ENCODE measurements around the gene C2orf76.

C2orf76 gene

DNA sequence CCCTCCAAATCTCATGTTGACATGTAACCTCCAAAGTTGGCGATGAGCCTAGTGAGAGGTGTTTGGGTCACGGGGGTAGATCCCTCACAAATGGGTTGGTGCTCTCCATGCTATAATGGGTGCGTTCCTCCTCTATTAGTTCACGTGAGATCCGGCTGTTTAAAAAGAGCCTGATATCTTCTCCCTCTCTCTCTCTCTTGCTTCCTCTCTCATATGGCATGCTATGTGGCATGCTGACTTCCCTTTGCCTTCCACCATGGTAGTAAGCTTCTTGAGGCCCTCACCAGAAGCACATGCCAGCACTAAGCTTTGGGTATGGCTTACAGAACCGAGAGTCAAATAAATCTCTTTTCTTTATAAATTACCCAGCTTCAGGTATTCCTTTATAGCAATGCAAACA, 39.2 kb downstream of the C2orf76 start:
- H3K4me3 ChIP-seq (ENCODE audit: control insufficient read depth, low read depth, low read length) = no peak overlapping the region
- TF ChIP-seq, protein P1, sequence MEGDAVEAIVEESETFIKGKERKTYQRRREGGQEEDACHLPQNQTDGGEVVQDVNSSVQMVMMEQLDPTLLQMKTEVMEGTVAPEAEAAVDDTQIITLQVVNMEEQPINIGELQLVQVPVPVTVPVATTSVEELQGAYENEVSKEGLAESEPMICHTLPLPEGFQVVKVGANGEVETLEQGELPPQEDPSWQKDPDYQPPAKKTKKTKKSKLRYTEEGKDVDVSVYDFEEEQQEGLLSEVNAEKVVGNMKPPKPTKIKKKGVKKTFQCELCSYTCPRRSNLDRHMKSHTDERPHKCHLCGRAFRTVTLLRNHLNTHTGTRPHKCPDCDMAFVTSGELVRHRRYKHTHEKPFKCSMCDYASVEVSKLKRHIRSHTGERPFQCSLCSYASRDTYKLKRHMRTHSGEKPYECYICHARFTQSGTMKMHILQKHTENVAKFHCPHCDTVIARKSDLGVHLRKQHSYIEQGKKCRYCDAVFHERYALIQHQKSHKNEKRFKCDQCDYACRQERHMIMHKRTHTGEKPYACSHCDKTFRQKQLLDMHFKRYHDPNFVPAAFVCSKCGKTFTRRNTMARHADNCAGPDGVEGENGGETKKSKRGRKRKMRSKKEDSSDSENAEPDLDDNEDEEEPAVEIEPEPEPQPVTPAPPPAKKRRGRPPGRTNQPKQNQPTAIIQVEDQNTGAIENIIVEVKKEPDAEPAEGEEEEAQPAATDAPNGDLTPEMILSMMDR (conservative IDR thresholded peaks at IDR 0.05; ENCODE audit: control insufficient read depth, insufficient read depth, low read depth, low read length) = no peak
- DNase-seq (ENCODE audit: low read depth) = no peak

DNA sequence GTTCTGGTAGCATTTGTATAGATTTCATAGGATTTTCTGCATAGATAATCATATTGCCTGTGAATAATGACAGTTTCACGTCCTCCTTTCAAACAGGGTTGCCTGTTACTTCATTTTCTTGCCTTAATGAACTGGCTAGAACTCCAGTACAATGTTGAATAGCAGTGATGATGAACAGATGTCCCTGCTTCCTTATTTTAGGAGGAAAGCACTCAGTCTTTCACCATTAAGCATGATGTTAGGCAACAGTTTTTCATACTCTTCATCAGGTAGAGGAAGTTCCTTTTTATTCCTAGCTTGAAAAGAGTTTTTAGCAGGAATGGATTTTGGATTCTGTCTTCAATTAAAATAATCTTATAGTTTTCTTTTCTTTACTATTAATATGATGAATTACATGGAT, 39.7 kb downstream of the C2orf76 start:
- DNase-seq (ENCODE audit: low read depth) = no peak
- TF ChIP-seq, protein P1 (conservative IDR thresholded peaks at IDR 0.05; ENCODE audit: control insufficient read depth, insufficient read depth, low read depth, low read length) = no peak

DNA sequence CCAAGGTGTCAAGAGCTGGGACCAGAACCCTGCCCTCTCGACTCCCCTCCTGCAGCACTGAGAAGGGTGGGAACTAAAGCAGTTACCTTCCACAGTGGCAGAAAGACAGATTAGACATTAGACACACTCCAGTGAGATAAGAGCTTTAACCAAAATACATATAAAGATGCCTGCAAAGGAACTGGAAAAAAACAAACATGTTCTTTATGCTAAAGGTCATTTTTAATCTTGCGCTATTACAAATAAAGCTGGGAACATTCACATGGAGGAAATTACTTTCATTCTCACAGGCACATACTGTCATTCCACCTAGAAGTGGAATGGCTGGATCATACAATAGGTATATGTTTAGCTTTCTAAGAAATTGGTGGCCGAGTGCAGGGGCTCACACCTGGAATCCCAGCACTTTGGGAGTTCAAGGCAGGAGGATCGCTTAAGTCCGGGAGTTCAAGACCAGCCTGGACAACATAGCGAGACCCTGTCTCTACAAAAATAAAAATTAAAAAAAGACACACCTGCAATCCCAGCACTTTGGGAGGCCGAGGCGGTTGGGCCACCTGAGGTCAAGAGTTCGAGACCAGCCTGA, 41.9 kb downstream of the C2orf76 start:
- no peak for DNase-seq (ENCODE audit: low read depth)
- no peak overlapping the region for H3K4me3 ChIP-seq (ENCODE audit: control insufficient read depth, low read depth, low read length)
- TF ChIP-seq, protein P1 (conservative IDR thresholded peaks at IDR 0.05; ENCODE audit: control insufficient read depth, insufficient read depth, low read depth, low read length) = no peak

More for the DNA sequence above, 39.7 kb downstream of the C2orf76 start:
- H3K4me3 ChIP-seq (ENCODE audit: control insufficient read depth, low read depth, low read length) = no peak overlapping the region

DNA sequence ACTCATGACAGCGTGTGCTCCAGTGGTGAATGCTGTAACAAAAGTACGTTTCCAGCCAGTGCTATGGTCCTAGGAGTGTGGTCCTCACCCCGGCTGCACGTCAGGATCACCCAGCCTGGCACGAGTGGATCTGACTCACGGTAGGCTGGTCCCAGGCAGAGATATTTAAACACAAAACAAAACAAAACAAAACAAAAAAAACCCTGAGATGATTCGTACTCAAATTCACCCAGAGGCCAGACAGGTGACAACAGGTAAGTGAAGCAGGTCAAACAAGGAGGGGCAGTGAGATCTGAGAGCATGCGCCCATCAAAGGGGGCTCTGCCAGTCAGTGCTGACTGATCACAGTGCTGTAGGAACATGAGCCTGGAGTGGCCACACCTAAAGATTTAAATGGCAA, 43.2 kb downstream of the C2orf76 start:
- DNase-seq (ENCODE audit: low read depth) = no peak
- TF ChIP-seq, protein P1 (conservative IDR thresholded peaks at IDR 0.05; ENCODE audit: control insufficient read depth, insufficient read depth, low read depth, low read length) = no peak
- H3K4me3 ChIP-seq (ENCODE audit: control insufficient read depth, low read depth, low read length) = no peak overlapping the region

DNA sequence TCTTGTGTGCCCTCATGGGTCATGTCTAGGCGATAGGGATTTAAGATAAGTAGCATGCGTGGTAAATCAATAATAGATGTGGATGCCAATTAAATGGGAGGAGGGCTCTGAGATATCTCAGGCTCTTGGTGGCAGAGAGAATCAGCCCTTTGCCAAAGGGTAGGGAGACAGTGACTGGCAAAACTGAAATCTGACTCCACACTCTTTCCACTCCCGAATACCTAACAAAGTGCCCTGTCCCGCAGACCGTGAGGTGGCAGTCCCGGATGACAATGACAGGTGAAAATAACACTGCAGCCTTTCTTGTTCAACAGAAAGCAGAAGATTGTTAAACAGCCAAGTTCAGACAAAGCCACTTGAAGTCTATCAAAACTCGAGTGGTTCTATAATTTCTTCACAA, 47.0 kb downstream of the C2orf76 start:
- no peak for DNase-seq (ENCODE audit: low read depth)
- no peak overlapping the region for H3K4me3 ChIP-seq (ENCODE audit: control insufficient read depth, low read depth, low read length)
- TF ChIP-seq, protein P1 (conservative IDR thresholded peaks at IDR 0.05; ENCODE audit: control insufficient read depth, insufficient read depth, low read depth, low read length) = no peak

DNA sequence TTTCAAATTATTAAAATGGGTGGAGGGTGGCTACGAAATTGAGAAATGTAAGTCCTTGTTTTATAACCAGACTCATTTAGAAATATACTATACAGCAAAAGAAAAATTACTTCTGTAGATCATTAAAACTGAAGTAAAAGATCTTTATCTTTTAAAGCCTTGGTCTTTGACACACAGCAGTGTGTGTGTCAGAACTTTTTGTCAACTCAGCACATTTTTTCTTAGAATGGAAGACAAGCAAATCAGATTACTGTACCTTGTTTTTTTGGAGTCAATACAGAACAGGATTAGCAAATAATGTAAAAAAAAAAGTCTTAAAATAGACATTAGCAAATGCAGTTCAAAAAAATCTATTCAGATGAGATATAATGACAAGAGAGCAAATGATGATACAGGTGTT, 49.1 kb downstream of the C2orf76 start:
- TF ChIP-seq, protein P1 (conservative IDR thresholded peaks at IDR 0.05; ENCODE audit: control insufficient read depth, insufficient read depth, low read depth, low read length) = no peak
- H3K4me3 ChIP-seq (ENCODE audit: control insufficient read depth, low read depth, low read length) = no peak overlapping the region
- DNase-seq (ENCODE audit: low read depth) = no peak

DNA sequence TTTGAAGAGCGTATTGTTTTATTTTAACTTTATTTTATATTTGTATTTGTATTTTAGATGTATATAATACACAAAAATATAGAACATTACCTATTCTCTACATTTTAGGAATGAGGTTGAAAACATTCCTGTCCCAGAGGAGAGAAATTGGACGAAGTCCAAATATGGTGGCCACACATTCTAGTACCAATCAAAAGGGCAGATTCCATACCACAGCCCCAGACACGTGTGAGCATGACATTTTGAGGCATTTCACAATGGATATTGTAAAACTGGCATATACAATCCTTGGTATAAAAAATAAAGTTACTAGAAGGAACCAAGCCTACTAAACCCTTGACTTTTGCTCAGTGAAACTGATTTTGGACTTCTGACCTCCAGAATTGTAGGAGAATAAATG, 50.6 kb downstream of the C2orf76 start:
- TF ChIP-seq, protein P1 (conservative IDR thresholded peaks at IDR 0.05; ENCODE audit: control insufficient read depth, insufficient read depth, low read depth, low read length) = no peak
- no peak for DNase-seq (ENCODE audit: low read depth)
- no peak overlapping the region for H3K4me3 ChIP-seq (ENCODE audit: control insufficient read depth, low read depth, low read length)

All from fibroblast of mammary gland (primary cell).